Left lobe of liver (tissue), 2 donors: ENCODE results near the gene GPX4. TPM values are rescaled to one million over a fixed set of nuclear protein-coding genes. Genes with fewer than 3 reads are reported as not detected.
A peak's percentile ranks its signal among the peaks of the same experiment; 100 is the strongest.
"Not testable (repeated sequence)": the region's sequence is repeated elsewhere in the genome, so short reads cannot be mapped to it uniquely, and the experiment has no call there.

Experiments
- ATAC-seq: fragments of 200-7000 bp; cut with Tn5 transposase; one replicate; pipeline ENCODE4 v1.9.1; 2020; ENCODE audit warnings: mild to moderate bottlenecking, moderate library complexity
- DNase-seq: peaks from one replicate; pipeline ENCODE4 v3.0.0-alpha.2; 2020; ENCODE audit warnings: low spot score
- total RNA-seq: library from RNA; stranded (reverse); gene quantifications from one replicate; pipeline ENCODE4 v1.2.1, GENCODE V29; 2021
- donor health status: DM: no; HTN: no; CAD: no; lungs with moderate emphysema.
- donor health status: DM: no; HTN: yes; CAD: no.

Gene GPX4
- total RNA-seq, 1 donor from 2014 or later, result 247 TPM

- ATAC-seq, DNase-seq: not testable (repeated sequence)
These were observed 25.3 kb downstream of the GPX4 start for GRCh38 chr19:1129084-1129483.

- DNase-seq (no peak), ATAC-seq (no peak)
These were observed 25.7 kb downstream of the GPX4 start for GRCh38 chr19:1129535-1129934.

DNA sequence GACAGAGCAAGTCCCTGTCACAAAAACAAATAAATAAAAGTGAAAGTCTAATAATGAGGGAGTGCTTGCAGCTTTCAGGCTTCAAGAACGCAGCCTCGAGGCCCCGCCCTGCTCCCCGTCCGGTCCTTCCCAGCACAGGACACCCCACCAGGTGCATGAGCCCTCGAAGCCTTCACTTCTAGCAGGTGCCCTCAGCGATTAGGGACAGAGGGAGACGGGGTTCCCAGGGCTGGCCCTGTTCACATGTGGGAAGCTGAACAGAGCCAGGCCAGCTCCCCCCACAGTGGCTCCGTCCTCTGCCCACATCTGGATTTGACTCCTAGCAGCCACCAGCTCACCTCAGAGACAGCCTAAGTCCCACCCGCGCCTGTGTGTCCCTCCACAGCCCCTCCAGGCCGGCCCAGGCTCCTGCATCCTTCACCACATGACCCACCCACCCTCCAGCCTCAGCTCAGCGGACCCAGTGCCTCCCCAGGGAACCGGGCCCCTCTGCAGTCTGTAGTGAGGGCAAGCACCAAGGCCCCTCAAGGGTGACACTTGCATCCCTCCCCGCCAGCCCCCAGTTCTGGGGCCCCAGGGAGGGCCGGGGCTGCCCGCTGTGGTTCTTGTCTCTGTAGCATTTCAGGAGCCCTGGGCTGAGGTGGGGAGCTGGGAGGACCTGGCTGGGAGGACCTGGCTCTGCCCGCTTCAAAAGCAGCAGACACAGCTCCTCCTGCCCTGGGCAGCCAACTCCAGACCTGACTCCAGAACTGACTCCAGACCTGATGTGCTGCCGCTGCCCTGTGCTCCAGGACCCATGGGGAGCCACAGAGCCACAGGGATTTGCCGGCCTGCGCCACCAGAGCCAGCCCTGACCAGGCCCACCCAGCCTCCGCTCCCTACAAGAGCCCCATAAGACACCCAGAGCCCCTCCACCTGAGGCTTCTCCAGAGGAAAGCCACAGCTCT is 27.2 kb downstream of the GPX4 start:
- DNase-seq (no peak), ATAC-seq (no peak)

- DNase-seq (no peak), ATAC-seq (peak; percentile 53)
These were observed 28.1 kb downstream of the GPX4 start for GRCh38 chr19:1131718-1132551.

DNA sequence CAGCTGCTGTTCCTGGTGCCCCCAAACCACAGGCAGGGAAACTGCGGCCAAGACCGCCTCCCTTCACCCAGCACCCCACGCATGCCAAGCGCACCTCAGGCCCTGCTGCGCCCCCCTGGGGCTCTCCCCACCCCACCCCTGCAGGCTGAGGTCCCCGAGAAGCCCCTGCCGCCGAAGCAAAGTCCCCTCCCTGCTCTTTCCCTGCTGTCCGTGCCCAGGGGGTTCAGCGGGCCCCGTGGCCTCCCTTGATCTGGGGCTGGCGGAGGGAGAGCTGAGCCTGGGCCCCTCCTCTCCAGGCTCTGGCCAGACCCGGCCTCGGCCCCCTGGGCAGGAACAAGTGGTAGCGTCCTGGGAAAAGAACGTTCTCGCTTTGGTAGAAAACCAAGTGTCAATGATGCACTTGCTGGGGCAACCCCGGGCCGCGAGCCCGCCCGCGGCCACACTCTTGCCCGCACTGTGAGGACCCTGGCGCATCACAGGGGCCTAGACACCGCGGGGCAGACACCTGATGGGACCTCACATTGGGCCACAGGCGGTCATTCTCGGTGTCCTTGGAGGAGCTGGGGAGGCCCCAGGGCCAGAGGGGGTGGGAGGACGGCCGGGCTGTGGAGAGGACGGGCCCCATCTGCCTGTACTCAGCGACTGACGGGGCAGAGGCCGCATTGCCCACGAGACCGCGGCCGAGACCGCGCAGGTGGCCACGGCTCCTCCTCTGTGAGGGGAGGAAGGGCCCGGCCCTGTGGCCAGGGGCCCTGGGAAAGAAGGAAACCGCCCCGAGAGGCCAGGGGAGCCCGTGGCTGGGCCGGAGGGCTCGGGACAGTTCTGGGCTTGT is 29.0 kb downstream of the GPX4 start:
- DNase-seq (no peak), ATAC-seq (peak; percentile 2)

- DNase-seq, result no peak
- no peak for ATAC-seq
These were observed 29.7 kb downstream of the GPX4 start for GRCh38 chr19:1133471-1133929.

GRCh38 chr19:1134431-1134830 is 30.6 kb downstream of the GPX4 start:
- no peak for DNase-seq
- no peak for ATAC-seq

GRCh38 chr19:1135454-1135853 is 31.7 kb downstream of the GPX4 start:
- no peak for ATAC-seq
- DNase-seq, result no peak

DNA sequence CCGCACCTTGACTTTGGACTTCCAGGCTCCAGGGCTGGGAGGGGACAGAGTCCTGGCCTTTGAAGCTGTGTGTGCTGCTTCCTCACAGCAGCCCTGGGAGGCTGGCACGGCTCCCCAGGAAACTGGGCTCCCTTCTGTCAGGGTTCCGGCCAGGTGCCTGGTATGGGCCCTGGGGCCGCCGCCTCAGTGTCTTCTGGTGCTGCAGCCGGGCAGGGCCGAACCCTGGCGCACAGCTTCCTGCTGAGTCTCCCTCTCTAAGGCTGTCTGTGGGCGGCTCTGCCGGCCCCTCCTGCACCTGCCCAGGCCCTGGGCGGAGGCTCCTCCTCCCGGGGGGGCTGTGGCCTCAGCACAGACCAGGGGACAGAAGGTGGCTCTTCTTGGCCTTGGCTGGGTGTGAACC is 32.4 kb downstream of the GPX4 start:
- DNase-seq (no peak), ATAC-seq (no peak)

DNA sequence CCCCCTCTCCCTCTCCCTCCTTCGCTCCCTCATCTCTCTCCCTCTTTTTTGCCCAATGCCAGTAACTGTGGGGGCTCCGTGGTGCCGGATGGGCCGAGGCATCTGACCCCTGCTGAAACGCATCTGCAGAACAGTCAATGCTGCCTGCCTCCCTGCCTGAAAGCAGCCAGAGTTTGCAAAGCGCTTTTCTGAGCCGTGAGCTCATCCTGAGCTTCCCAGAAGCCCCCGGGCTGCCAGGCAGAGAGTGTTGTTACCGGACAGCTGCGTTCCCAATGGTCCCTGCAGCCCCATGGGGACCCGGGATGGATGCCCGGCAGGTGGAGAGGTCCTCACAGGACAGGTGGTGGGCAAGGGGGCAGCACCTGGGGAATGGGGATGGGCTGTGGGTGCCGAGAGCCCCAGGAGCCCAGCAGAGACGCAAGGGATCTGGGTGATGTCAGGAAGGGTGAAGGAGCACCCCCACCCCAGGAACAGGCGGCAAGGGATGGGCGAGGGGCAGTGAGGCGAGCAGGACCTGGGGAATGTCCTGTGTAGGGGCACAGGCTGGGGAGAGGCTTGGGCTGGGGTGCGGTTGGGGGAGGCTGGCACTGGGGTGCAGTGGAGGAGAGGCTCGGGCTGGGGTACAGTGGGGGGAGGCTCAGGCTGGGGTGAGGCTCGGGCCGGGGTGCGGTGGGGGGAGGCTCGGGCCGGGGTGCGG is 33.0 kb downstream of the GPX4 start:
- DNase-seq, result no peak
- ATAC-seq, result no peak

DNA sequence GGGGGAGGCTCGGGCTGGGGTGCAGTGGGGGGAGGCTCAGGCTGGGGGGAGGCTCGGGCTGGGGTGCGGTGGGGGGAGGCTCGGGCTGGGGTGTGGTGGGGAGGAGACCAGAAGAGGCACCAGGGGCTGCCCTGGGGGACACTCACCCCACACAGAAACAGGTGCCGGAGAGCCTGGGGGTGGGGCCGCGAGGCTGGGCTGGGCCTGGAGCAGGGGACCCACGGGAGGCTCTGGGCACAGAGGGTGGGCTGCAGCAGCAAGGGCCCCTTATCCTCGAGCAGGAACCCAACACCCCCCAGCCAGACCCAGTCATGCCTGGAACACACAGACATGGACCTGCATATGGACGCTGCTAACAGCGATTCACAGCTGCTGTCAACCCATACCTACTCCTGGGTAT is 34.3 kb downstream of the GPX4 start:
- DNase-seq (no peak), ATAC-seq (no peak)

GRCh38 chr19:1139126-1139525 is 35.3 kb downstream of the GPX4 start:
- DNase-seq, result no peak
- ATAC-seq, result no peak

DNA sequence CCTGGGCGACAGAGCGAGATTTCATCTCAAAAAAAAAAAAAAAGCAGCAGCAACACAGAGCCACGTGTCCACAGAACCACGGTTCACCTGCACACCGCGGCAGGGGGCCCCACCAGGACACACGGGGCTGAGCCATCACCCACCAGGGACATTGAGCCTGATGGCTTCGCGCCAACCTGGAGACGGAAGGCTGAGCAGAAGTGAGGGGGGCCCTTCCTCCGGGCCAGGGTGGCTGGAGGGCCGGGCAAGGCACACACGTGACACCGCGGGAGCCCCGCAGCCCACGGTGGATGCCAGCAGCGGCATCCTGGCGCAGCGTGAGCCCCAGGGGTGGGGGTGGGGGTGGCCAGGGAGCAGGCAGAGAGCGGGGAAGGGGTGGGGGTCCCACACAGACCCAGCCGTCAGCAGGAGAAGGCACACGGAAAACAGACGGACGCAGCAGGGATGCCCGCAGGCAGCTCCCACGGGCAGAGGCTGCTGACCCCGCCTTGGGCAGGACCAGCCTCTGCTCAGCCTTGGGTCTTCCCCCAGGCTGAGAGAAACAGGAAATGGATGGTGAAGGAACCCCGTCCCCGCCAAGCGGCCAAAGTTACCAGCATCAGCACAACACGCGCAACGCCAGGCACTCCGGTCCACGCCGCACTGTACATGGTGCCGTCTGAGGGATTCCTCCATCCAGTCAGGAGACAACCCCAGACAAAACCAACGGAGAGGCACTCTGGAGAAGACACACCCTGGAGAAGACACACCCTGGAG is 36.7 kb downstream of the GPX4 start:
- ATAC-seq (no peak), DNase-seq (no peak)

DNA sequence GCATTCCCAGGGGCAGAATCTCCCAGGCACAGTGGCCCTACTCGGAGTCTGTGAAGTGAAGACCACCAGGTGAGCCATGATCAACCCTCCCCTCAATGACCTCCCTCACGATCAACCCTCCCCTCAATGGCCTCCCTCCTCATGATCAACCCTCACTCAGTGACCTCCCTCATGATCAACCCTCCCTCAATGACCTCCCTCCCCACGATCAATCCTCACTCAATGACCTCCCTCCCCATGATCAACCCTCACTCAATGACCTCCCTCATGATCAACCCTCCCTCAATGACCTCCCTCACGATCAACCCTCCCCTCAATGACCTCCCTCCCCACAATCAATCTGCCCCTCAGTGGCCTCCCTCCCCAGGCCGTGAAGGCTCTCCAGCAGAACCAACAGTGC is 38.1 kb downstream of the GPX4 start:
- DNase-seq, result no peak
- peak; percentile 39 for ATAC-seq

DNA sequence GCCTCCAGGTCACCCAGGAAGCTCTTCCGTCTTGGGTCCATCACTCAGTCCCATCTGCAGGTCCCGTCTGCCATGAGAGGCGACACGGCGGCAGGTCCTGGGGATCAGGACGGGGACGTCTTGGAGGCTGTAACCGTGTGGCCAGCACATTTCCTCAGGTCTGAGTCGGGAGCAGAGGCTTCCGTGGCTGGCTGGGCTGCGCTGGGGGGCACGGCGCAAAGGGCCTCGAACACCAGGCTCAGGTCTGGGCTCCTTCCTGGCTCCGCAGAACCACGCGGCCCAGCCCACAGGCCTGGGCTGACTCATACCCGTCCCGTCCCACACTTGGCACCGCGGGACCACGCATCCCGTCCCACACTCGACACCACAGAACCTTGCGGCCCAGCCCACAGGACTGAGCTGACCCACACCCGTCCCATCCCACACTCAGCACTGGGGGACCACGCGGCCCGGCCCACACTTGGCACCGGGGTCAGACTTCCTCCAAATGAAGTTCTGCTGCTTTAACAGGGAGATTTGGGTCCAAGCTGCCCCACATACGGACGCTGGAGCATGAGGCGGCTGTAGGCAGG is 40.1 kb downstream of the GPX4 start:
- ATAC-seq (no peak), DNase-seq (no peak)

- ATAC-seq (no peak), DNase-seq (no peak)
These were observed 40.9 kb downstream of the GPX4 start for GRCh38 chr19:1144741-1145140.

- no peak for ATAC-seq
These were observed 42.0 kb downstream of the GPX4 start for GRCh38 chr19:1145635-1146411.

GRCh38 chr19:1146412-1146699 is 42.6 kb downstream of the GPX4 start:
- ATAC-seq (no peak), DNase-seq (no peak)

More at GRCh38 chr19:1145635-1146411, 42.0 kb downstream of the GPX4 start:
- no peak for DNase-seq
